HG02571 (cell line): ENCODE data around the gene RAD9A.

Experiments
- ATAC-seq: cut with Tn5 transposase; IDR thresholded peaks from one replicate; pipeline ENCODE4 v1.9.1; 2021; ENCODE audit warnings: mild to moderate bottlenecking, moderate library complexity; ENCODE audit not compliant: unreplicated experiment

The RAD9A gene

GRCh38 chr11:67356864-67357561 is 34.8 kb upstream of the RAD9A start:
- ATAC-seq: no peak

GRCh38 chr11:67357831-67358670 is 33.7 kb upstream of the RAD9A start:
- ATAC-seq: no peak

- ATAC-seq: no peak
These were observed 27.6 kb upstream of the RAD9A start for GRCh38 chr11:67364169-67364568.

GRCh38 chr11:67364783-67365722 is 26.7 kb upstream of the RAD9A start:
- ATAC-seq: no peak

GRCh38 chr11:67365736-67366444 is 25.9 kb upstream of the RAD9A start:
- no peak for ATAC-seq

- ATAC-seq: no peak
These were observed 25.2 kb upstream of the RAD9A start for GRCh38 chr11:67366546-67366945.

- no peak for ATAC-seq
These were observed 24.6 kb upstream of the RAD9A start for GRCh38 chr11:67366961-67367760.

- ATAC-seq: no peak
These were observed 24.0 kb upstream of the RAD9A start for GRCh38 chr11:67367761-67368227.

GRCh38 chr11:67368621-67369020 is 23.2 kb upstream of the RAD9A start:
- no peak for ATAC-seq

GRCh38 chr11:67369275-67369674 is 22.5 kb upstream of the RAD9A start:
- ATAC-seq: no peak

- ATAC-seq: no peak
These were observed 21.9 kb upstream of the RAD9A start for GRCh38 chr11:67369801-67370284.

GRCh38 chr11:67370351-67371076 is 21.3 kb upstream of the RAD9A start:
- ATAC-seq: no peak

GRCh38 chr11:67371189-67371910 is 20.4 kb upstream of the RAD9A start:
- no peak for ATAC-seq

- ATAC-seq: no peak
These were observed 19.9 kb upstream of the RAD9A start for GRCh38 chr11:67371911-67372320.

- ATAC-seq: no peak
These were observed 19.3 kb upstream of the RAD9A start for GRCh38 chr11:67372321-67372992.

- ATAC-seq: no peak
These were observed 18.7 kb upstream of the RAD9A start, which contains the start of gene CLCF1 for GRCh38 chr11:67372993-67373647. CLCF1 (minus strand) TSS chr11:67373598; CDS start chr11:67373539, 59 bp downstream.
